ENCODE results near the gene RPUSD1.

Gene RPUSD1

DNA sequence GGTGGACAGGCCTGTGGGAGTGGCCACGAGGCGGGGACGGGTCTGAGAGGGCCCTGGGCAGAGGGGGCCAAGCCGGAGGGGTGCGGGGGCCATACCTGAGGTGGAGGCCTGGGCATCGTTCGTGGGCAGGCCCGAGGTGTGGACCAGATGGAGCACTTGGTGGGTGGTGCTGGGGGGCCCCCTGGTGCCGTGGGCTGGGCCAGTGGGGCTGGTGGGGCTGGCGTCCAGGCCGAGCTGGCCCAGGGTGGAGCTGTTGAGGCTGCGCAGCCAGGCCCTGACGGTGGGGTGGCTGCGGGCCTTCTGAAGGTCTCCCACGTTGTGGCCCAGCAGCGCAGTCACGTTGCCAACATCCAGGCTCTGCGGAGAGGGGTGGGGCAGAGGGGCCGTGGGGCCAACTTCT, 18.2 kb downstream of the RPUSD1 start:
- DNase-seq (ENCODE audit: extremely low spot score, insufficient read length, low read depth), result no peak
- FAIRE-seq, result no peak

DNA sequence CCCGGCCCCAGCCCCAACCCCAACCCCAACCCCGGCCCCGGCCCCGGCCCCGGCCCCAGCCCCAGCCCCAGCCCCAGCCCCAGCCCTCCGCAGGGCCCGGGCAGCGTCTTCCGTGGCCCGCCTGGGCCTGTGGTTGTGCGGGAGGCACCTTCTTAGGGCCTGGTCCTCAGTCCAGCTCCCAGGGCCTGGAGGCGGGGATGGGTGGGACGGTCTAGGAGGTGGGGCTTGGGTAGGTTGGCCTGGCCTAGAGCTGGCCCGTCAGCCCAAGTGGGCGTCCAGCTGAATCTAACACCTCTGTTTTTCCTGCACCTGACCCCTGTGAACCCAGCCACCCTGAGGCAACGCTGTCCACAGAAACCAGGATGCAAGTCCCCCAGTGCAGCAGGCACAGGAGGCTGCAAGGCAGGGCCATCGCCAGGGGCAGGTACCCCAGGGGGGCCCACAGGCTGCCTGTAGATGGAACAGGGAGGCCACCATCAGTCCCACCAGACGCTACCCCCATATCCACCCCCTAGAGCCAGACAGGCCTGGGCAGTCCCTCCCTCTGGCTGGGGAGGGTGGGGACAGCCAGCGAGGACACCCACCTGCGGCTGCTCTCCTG, 18.9 kb downstream of the RPUSD1 start:
- DNase-seq (ENCODE audit: extremely low spot score, insufficient read length, low read depth) (no peak), FAIRE-seq (no peak)

DNA sequence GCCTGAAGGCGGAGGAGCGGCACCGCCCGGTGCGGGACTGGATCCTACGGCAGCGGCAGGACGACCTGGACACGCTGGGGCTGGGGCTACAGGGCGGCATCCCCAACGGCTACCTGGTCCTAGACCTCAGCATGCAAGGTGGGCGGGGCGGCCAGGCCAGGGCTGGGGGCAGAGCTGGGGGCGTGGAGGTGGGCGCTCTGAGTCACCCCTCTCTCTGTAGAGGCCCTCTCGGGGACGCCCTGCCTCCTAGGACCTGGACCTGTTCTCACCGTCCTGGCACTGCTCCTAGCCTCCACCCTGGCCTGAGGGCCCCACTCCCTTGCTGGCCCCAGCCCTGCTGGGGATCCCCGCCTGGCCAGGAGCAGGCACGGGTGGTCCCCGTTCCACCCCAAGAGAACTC, 19.8 kb downstream of the RPUSD1 start:
- DNase-seq (ENCODE audit: extremely low spot score, insufficient read length, low read depth) (no peak), FAIRE-seq (no peak)

DNA sequence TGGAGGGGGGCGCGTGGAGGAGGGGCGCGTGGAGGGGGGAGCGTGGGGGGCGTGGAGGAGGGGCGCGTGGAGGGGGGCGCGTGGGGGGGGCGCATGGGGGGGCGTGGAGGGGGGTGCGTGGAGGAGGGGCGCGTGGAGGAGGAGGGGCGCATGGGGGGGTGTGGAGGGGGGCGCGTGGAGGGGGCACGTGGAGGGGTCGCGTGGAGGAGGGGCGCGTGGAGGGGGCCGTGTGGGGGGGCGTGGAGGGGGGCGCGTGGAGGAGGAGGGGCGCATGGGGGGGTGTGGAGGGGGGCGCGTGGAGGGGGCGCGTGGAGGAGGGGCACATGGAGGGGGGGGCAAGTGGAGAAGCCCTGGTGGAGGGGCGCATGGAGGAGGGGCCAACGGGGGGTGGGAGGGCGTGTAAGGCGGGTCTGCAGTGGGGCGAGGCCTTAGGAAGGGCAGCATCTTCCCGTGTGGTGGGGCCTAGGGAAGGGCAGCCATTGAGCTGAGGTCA, 20.4 kb downstream of the RPUSD1 start:
- DNase-seq (ENCODE audit: extremely low spot score, insufficient read length, low read depth) (no peak), FAIRE-seq (no peak)

DNA sequence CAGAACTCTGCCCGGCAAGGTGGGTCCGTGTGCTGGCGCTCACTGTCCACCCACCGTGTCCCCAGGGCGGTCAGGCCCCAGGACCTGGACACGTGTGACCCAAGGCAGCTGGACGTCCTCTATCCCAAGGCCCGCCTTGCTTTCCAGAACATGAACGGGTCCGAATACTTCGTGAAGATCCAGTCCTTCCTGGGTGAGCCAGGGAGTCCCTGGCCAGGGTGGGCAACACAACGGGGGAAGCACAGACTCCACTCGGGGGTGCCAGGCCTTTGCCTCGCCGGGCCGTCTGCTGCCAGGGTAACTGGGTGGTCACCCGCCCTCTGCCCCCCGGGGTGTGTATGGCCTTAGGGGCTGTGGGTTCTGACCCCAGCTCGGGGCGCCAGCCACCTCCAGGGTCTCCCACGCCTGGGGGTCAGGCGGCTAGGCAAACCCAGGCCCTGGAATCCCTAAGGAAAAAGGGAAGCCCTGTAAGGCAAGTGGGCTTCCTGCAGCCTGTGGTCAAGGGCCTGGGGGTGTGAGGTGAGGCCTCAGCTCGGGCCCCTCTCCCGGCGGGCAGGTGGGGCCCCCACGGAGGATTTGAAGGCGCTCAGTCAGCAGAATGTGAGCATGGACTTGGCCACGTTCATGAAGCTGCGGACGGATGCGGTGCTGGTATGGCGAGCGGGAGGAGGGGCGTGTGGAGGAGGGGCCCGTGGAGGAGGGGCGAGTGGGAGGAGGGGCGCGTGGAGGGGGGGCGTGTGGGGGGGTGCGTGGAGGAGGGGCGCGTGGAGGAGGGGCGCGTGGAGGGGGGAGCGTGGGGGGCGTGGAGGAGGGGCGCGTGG, 21.2 kb downstream of the RPUSD1 start:
- FAIRE-seq (no peak), DNase-seq (ENCODE audit: extremely low spot score, insufficient read length, low read depth) (no peak)

DNA sequence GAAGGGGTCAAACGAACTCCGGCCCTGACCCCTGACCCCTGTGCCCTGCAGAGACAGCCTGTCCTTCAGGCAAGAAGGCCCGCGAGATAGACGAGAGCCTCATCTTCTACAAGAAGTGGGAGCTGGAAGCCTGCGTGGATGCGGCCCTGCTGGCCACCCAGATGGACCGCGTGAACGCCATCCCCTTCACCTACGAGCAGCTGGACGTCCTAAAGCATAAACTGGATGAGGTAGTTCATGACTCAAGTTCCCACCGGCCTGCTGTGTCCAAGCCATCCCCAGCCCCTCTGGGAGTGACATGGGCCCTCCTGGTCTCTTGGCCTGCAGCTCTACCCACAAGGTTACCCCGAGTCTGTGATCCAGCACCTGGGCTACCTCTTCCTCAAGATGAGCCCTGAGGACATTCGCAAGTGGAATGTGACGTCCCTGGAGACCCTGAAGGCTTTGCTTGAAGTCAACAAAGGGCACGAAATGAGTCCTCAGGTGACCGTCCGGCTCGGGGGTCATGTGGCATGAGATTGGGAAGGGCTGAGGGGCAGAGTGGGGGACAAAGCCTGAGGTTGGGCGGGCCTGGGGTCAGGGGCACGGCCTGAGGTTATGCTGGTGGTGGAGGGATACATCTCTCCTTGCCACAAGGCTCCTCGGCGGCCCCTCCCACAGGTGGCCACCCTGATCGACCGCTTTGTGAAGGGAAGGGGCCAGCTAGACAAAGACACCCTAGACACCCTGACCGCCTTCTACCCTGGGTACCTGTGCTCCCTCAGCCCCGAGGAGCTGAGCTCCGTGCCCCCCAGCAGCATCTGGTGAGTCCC, 22.0 kb downstream of the RPUSD1 start:
- FAIRE-seq, result no peak
- DNase-seq (ENCODE audit: extremely low spot score, insufficient read length, low read depth), result no peak

DNA sequence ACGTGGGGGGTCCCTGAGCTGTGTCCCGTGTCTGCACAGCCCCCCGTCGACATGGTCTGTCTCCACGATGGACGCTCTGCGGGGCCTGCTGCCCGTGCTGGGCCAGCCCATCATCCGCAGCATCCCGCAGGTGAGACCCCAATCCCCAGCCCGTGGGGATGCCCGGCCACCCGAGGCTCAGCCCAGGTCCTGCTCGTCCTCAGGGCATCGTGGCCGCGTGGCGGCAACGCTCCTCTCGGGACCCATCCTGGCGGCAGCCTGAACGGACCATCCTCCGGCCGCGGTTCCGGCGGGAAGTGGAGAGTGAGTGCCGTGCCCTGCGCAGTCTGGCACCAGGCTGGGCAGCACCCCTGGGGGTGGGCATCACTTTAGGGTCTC, 22.7 kb downstream of the RPUSD1 start:
- FAIRE-seq, result no peak

DNA sequence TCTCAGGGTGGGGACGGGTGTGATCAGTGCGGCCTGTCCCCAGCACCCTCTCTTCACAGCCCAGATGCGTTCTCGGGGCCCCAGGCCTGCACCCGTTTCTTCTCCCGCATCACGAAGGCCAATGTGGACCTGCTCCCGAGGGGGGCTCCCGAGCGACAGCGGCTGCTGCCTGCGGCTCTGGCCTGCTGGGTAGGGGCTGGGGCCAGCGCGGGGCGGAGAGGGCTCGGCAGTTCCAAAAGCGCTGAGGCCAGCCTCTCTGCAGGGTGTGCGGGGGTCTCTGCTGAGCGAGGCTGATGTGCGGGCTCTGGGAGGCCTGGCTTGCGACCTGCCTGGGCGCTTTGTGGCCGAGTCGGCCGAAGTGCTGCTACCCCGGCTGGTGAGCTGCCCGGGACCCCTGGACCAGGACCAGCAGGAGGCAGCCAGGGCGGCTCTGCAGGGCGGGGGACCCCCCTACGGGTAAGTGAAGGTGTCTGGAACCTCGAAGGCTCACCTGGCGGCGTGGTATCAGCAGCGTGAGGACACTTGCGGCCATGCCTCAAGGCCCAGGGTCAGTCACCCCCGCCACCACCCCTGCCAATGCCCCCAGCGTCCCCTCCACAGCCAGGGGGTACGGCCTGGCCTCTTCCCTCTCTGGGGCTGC, 23.2 kb downstream of the RPUSD1 start:
- DNase-seq (ENCODE audit: extremely low spot score, insufficient read length, low read depth), result no peak
- FAIRE-seq, result no peak

More for the DNA sequence above, 22.7 kb downstream of the RPUSD1 start:
- DNase-seq (ENCODE audit: extremely low spot score, insufficient read length, low read depth), result no peak

DNA sequence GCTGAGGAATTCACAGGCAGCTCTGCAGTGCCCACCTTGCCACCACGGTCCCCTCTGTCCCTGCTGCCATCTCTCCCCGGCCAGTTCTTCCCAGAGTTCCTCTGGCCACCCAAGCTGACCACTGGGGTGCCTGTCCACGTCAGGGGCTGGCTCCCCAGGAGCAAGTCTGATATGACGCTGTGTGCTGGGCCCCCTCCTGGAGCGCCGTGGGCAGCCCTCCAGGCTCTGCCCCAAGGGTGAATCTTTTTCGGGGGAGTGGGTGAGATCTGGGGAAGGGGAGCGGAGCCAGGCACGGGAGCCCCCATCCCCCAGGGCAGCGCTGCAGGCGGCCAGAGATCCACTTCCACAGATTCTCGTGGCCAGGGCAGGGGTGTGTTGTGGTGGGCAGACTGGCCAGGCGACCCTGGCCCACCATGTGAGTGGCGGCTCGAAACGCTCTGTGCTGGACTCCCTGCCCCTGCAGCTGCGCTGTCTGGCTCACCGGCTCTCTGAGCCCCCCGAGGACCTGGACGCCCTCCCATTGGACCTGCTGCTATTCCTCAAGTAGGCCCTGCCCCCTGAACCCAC, 23.9 kb downstream of the RPUSD1 start:
- DNase-seq (ENCODE audit: extremely low spot score, insufficient read length, low read depth), result no peak
- no peak for FAIRE-seq

DNA sequence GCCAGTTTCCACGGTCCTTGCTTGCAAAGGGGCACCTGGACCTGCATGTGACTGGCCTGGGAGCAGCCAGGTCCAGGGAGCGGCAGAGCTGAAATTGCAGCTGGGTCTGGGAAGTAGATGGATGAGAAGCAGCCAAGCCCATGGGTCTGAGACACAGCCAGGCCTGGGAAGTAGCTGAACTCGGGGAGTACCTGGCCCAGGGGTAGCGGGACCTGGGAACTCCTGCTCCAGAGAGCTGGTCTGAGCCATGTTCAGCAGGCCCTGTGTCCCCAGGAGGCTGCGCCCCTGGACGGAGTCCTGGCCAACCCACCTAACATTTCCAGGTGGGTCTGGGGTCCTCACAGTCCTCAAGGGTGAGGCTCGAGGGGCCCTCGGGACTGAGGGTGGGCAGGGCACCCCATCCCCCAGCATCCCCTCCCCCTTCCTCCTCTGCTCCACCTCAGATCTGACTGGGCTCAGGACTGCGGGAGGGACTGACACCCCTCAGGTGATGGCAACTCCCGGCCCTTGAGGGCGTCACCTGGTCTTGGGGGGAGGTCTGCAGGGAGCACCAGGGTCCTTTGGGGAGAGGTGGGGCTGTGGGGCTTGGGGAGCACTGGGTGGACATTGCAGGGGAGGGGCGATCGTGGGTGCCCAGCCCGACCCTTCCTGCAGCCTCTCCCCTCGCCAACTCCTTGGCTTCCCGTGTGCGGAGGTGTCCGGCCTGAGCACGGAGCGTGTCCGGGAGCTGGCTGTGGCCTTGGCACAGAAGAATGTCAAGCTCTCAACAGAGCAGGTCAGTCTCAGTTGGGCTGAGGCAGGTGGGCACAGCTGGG, 24.6 kb downstream of the RPUSD1 start:
- no peak for DNase-seq (ENCODE audit: extremely low spot score, insufficient read length, low read depth)
- no peak for FAIRE-seq

DNA sequence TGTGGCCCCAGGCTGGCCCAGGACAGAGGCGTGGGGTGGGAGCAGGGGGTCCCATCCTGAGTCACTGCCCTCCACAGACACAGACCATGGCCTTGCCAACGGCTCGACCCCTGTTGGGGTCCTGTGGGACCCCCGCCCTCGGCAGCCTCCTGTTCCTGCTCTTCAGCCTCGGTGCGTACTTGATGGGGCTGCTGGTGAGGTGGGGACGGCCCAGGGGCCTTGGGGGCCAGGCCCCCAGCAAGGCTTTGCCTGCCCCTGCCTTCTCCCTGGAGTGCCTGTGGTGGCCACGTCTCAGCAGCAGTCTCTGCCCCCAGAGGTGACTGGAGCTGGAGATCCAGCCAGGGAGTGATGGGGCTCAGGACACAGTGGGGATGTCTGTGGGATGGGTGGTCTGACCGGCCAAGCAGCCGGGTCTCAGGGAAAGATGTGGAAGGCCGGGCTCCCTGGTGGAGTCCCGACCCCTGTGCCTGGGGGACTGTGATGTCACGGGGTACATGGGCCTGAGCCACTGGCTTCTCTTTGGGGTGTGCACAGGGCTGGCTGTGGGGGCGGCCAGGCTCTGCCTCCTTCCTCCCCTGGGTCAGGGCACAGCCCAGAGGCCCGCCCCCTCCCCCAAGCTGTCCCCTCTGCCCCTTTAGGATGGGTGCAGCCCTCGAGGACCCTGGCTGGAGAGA, 25.4 kb downstream of the RPUSD1 start:
- DNase-seq (ENCODE audit: extremely low spot score, insufficient read length, low read depth), result no peak

DNA sequence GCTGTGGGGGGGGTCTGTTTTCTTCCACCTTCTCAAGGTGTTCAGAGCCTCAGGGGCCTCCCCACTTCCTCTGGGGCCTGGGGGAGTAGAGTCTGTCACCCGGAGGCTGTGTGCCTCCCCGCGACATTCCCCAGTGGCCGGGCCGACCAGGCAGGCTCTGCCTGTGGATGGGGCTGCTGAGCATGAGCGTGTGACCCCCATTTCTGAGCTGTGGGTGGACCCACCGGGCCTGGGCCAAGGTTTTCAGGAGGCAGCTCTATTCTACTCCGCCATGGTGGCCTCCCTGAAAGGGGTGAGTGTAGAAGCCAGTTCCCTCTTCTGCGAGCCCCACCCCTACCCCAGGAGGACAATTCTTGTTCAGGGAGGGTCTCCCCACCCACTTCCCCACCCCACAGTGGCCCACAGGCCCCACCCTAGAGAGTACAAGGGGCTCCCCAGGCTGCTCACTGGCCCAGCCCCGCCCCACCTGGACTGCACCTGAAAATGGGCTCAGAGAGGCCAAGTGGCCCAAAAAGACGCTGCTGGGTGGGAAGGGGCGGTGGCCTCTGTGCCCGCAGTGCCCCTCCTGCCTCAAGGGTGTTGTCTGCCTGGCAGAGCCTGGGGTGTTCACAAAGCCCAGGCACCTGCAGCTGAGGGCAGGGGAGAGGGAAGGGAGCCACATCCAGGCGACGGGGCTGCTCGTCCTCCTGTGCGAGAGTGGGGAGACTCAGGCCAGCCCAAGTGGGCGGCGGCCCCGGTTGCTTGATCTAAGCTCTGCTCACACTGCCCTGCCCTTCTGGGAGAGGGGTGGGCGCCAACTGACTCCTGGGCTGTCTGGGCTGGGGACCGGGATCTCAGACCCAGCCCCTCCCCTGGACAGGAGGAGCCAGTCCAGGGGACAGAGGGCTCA, 26.3 kb downstream of the RPUSD1 start:
- FAIRE-seq, result no peak
- DNase-seq (ENCODE audit: extremely low spot score, insufficient read length, low read depth), result no peak

More for the DNA sequence above, 25.4 kb downstream of the RPUSD1 start:
- no peak for FAIRE-seq

DNA sequence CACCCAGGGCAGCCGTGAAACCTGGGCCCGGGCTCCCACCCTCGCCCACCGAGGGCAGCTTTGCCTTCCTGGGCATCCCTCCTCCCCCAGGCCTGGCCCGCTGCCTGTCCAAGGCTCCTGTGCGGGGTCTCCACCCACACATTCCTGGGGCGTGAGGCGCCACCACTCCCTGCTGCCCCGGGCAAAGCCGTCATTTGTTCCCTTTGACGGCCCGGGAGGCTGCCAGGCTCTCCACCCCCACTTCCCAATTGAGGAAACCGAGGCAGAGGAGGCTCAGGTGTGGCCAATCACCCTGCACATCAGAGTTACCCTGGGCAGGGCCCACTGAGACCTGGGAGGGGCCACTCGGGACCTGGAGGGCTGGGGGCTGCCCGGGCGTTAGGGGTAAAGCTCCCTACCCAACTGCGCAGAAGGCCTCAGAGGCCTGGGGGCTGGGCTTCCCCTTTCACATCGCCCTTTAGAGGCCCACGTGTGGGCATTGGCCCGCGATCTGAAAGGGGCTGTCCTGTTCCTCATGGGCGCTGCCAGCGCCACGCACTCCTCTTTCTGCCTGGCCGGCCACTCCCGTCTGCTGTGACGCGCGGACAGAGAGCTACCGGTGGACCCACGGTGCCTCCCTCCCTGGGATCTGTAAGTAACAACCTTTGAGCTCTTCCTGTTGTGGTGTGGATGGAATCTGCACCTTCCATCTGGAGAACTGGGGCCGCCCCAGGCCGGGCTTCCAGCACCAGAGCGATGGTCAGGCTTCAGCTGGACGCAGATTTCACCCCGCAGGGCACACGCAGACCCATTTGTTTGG, 27.4 kb downstream of the RPUSD1 start, which contains the start of gene MSLN:
MSLN (plus strand) TSS at position 190 of the 799 bp plus-strand sequence. CDS start 1,947 bp downstream, outside the sequence.
- FAIRE-seq, result no peak

DNA sequence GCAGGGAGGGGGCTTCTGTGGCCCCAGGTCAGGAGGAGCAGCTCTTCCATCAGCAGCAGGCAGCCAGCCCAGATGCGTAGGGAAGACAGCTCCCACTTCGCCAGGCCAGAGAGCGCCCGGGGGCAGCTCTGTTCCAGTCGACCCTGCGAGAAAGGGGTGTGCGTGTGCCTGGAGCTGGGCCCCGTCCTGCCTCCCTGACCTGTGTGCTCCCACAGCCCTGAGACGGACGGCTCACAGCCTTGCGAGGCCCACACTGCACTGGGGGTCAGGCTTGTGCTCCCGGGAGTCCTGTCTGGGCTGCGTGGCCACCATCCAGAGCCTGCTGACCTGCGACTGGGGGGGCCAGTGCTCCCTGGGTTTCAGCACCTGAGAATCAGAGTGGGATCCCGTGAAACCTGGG, 28.1 kb downstream of the RPUSD1 start:
- FAIRE-seq (no peak), DNase-seq (ENCODE audit: extremely low spot score, insufficient read length, low read depth) (no peak)

More for the DNA sequence above, 27.4 kb downstream of the RPUSD1 start, which contains the start of gene MSLN:
- DNase-seq (ENCODE audit: extremely low spot score, insufficient read length, low read depth), result no peak

DNA sequence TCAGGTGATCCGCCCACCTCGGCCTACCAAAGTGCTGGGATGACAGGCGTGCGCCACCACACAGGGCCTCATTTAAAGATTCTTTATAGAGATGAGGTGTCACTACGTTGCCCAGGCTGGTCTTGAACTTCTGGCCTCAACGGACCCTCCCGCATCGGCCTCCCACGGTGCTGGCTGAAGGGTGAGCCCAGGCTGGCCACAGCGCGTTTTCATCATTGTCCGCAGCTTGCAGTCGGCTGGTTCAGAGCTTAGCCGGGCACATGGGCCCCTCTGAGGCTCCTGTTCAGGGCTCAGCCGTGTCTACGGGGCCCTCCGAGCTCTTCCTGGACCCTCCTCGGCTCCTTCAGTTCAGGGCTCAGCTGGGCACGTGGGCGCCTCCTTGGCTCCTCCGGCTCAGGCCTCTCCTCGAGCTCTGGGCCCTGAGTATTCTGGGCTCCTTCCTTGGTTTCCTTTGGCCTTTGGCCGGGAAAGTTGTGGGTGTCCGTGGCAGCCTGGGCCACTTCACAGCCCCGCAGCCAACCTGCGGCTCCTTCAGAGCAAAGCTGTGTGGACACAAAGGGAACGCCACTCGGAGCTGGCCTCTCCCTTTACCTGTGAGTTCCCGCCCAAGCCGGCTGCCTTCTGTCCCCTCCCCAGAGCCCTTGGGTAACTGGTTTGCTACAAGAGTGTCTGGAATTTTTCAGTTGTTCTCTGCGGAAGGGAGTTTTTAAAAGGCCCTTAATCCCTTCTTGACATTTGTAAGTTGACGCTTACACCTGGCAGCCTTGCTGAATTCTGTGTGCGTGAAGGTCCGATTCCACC, 28.9 kb downstream of the RPUSD1 start:
- DNase-seq (ENCODE audit: extremely low spot score, insufficient read length, low read depth), result no peak
- no peak for FAIRE-seq

DNA sequence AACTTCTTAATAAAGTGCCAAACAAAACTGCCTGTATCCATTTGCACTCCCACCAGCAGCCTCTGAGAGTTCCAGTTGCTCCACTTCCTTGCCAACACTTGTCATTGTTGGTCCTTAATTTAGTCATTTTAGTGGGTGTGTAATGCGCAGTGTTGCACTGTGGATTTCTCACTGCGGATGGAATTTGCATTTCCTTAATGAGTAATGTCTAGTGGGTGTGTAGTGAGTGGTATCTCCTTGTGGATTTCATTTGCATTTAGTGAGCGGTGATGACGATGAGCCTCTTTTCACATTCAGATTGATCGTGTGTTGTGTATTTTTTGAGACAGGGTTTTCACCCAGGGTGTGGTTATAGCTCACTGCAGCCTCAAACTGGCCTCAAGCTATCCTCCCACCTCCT, 31.8 kb downstream of the RPUSD1 start:
- no peak for FAIRE-seq
- no peak for DNase-seq (ENCODE audit: extremely low spot score, insufficient read length, low read depth)

Data from GM18507 (cell line).